Renal pelvis (tissue), 4 donors: ENCODE measurements around the gene RAB3D. TPM values are rescaled to one million over a fixed set of nuclear protein-coding genes. Genes with fewer than 3 reads are reported as not detected.
"Not testable (repeated sequence)": the region's sequence is repeated elsewhere in the genome, so short reads cannot be mapped to it uniquely, and the experiment has no call there.

Experiments used
- DNase-seq: peaks from one replicate; pipeline ENCODE4 v3.0.0-alpha.2; 2013
- polyA plus RNA-seq, 3 donors: library from polyadenylated mRNA; unstranded; fragments of 120-200 nt; gene quantifications; one replicate each; pipeline ENCODE4 v1.2.1, GENCODE V29; 2013; ENCODE audit not compliant: insufficient read length in 3 of 3

RAB3D gene
- polyA plus RNA-seq, 3 donors, result 16.8 to 18.1 (median 17.3) TPM

DNA sequence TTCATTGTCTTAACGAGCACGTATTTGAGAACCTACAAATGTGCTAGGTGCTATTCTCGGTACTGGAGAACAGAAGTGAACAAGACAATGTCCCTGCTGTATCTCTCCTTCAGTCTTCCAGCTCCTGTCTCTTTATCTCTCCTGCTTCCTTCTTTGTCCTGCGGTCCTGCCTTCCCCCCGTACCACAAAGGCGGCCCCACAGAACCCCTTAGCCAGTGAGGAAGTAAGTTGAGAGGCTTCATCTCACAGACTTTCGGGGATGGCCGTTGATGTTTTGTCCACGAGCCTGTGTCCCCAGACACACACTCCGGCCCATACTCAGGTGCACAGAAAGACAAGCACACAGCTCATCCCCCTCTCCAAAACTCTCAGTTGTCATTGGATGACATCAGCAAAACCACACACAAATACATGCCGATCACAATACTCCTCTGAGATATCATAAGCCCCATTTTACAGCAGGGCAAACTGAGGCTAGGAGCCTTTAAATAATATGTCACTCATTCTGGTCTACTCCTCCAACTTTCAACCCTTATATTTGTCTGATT, 34.5 kb upstream of the RAB3D start:
- no peak for DNase-seq

DNA sequence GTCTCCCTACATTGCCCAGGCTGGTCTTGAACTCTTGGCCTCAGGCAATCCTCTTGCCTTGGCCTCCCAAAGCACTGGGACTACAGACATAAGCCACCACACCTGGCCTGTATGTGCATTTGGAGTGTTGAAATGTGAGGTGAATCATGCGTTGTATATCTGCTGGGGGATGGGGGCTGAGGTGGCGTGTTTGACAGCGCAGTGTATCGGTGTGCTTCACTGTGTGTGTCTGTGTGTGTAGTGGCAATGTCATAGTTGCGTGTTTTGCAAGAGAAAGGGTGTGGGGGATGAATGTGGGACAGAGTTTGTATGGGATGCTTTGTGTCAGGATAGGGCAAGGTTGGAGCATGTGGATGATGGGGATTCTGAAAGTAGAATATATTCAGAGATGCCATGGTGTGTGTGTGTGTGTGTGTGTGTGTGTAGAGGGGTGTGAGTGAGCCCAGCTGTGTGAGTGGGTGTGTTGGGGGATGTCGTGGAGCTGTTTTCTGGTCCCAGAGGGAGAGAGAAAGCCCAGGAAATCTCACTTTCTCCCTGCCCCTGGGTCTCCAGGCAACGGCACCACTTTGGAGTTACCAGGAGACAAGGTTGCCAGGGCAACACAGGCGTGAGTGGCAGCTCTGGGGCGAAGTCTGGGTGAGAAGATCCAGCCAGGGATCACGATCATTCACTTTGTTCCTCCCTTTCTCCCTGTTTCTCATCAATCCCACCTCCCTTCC, 33.9 kb upstream of the RAB3D start:
- no peak for DNase-seq

DNA sequence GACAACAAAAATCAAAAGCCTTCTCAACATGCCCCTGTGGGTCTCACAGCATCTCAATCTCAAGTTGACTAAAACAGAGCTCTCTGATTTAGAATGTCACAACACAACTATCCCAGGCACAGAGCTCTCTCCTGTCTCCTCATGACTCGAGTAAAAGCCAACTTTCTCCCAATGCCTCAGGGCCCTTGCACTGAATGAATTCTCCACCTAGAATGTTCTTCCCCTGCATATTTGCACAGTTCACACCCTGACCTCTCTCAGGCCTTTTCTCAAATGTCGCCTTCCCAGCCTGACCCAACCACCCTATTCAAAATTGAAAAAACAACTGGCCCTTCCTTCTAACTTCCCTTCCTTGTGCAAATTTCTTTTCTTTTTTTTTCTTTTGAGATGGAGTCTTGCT, 31.3 kb upstream of the RAB3D start:
- no peak for DNase-seq

DNA sequence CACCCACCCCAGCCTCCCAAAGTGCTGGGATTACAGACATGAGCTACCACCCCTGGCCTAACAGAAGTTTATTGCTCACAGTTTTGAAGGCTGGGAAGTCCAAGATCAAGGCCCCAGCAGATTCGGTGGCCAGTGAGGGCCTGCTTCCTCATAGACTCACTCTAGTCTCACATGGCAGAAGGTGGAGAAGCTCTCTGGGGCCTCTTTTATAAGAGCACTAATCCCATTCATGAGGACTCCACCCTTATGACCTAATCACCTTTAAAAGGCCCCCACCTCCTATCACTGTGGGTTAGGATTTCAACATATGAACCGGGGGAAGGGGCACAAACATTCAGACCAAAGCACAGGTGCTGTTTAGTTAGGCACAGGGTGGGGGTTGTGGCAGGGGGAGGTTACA, 28.1 kb upstream of the RAB3D start:
- no peak for DNase-seq

DNA sequence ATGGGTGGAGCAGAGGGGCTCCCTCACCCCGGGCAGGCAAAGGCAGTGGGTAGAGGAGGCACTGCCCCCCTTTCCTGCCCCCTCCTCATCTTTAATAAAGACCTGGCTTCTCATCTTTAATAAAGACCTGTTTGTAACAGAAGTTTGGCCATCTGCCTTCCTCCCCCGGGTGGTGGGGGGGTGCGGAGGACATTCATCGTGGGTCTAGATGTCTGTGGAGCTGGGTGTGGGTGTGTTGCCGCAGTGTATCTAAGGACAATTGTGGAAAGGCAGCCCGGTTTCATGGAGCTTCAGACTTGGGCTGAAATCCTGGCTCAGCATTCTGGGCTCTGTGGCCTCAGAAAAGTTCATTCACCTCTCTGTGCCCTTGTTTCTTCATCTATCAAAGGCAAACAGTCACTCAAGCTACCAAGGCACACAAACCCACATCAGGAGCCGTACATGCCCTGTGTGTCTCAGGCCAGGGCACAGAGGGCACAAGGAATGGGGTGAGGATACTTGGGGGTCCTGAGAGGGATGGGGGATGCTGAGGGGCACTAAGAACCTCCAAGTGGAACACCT, 26.2 kb upstream of the RAB3D start:
- no peak for DNase-seq

DNA sequence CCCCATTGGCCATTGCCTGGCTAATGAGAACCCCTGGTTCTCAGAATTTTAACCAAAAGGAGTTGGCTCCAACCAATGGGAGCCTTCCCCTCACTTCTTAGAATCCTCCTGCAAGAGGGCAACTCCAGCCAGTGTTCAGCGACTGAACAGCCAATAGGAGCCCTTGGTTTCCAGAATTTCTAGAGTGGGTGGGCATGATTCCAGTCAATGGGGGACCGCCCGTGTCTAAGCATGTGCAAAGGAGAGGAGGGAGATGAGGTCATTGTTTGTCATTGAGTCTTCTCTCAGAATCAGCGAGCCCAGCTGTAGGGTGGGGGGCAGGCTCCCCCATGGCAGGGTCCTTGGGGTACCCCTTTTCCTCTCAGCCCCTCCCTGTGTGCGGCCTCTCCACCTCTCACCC, 25.5 kb upstream of the RAB3D start:
- DNase-seq, result no peak

DNA sequence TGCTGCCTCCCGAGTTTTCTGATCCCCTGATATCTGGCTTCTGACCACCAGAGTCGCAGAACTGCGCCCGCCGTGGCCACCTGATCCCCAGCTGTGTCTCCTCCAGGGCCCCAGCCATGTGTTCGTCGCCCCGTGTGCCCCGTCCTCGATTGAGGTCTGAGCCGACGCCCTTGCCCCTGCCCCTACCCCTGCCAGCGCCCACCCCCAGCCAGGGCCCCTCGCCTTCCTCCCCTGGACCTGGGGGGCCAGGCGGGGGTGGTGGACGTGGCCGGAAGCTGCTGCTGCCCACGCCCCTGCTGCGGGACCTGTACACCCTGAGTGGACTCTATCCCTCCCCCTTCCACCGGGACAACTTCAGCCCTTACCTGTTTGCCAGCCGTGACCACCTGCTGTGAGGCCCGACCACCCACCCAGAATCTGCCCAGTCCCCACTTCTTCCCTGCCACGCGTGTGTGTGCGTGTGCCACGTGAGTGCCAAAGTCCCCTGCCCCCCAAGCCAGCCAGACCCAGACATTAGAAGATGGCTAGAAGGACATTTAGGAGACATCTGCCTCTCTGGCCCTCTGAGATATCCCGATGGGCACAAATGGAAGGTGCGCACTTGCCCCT, 24.9 kb upstream of the RAB3D start:
- DNase-seq, result no peak

DNA sequence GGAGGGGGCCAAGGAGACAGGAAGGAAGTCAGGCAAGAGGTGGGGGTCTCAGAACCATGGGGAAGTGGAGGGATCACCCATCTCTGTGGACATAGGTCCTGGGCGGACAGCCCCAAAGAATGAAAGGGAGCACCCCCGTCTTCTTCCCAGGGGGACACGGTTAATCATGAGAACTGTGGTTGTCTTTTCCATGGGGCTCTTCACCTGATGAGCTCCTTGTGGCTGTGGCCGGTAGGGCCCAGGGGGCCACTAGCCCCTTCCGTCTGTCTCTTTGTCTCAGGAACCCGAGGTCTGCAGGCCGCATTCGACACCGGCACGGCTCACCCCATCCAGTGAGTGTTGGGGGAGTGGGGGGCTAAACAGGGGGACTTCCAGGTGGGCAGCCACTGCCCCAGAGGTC, 24.4 kb upstream of the RAB3D start:
- no peak for DNase-seq

DNA sequence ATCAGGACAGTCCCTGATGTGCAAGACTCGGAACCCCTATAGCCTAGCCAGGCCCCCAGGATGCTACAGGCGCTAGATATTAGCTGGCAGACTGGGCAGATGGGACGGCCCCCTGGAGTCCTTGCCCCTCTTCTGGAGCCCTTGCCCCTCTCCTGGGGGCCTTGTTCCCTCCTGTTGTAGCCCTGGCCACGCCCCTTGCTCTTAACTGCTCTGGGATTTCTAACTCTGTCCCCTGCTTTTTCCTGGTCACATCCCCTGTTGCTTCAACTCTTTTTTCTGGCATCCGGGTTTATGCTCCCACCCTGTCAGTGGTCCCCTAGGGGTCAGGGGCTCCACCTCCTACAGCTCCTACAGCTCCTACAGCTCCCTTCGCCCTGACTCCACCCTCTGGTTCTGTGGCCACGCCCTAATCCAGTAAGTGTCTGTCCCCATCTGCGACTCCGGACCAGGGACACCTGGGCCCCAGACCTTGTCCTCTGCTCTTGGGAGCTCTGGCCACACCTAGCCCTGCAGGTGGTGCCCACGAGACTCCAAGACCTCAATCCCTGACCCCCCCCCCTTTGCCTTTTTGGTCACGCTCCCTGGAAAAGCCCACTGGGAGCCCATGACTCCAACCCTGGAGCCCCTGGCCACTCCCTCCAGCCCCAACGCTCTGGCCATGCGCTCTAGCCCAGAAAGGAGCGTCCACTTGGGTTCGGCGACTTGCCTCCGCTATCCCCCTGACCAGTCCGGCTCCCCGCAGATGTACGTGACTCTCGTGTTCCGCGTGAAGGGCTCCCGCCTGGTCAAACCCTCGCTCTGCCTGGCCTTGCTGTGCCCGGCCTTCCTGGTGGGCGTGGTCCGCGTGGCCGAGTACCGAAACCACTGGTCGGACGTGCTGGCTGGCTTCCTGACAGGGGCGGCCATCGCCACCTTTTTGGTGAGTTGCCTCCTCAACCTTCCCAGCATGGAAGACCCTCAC, 22.6 kb upstream of the RAB3D start:
- no peak for DNase-seq

DNA sequence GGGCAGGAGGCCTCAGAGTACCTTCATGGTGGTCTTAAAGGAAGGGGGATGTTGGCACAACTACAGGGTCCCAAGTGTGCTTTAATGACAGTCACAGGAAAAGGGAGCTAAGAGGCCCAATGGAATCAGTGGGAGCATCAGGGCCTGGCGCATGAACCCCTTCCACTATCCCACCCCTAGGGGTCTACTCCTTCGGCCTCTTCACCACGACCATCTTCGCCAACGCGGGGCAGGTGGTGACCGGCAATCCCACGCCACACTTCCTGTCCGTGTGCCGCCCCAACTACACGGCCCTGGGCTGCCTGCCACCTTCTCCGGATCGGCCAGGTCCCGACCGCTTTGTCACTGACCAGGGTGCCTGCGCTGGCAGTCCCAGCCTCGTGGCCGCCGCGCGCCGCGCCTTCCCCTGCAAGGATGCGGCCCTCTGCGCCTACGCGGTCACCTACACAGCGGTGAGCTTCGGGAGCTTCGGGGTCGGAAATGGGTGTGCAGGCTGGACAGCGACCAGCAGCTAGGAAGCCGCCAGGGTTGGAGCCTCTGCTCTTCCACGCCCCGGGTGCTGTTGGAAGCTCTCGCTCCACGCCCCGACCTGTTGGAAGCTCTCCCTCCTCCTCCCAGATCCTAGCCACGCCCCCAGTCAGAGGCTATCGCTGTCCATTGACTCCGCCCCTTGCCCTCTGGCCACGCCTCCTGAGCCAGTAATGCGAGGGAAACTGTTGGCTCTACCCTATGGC, 21.7 kb upstream of the RAB3D start:
- DNase-seq, result no peak

DNA sequence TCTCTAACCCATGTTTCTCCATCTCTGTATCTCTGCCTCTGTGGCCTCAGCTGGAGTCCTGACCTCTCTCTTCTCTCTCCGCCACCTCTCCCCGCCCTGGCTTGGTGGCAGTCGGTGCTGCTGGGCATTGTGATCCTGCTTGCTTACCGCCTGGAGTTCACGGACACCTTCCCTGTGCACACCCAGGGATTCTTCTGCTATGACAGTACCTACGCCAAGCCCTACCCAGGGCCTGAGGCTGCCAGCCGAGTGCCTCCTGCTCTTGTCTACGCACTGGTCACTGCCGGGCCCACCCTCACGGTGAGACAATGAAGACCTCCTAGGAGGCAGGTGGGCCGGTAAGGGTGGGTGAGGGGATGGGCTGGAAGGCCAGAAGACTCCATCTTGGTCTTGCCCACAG, 20.0 kb upstream of the RAB3D start:
- DNase-seq, result no peak

DNA sequence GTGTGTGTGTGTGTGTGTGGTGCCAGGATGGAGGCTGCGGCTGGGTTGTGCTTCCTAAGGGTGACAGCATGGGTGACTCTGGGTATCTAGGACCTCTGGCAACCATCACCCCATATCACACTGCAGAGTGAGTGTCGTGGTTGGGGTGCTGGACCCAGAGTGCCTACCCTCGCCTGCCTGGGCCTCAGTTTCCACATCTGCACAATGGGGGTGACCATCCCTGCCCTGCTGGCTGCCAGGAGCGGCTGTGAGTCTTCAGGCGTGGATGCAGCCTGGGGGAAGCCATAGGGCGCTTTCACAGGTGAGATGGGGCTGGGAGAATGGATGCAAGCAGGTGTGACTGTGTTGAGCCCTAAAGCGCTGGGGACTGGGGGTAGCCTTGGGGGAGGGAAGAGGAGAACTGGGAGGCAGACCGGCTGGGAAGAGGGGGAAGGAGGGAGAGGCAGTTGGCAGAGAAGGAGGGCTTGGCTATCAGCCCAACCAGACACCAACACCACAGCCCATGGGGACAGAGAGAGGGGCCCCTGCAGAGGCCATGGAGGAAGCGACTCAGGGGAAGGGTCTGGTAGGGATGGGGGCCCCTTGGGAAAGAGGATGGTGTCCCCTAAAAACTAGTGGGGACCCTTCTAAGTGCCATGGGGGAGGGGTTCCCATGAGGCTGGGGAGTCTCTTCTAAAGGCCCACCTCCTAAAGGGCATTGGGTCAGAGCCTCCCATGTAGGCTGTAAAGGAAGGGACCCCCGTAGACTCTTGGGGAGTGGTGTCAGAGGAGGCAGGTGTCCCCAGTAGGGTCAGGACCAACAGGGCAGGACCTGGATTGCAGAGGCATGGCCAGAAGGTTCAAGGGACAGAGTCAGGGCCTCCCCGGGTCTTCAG, 17.5 kb upstream of the RAB3D start:
- DNase-seq, result no peak

DNA sequence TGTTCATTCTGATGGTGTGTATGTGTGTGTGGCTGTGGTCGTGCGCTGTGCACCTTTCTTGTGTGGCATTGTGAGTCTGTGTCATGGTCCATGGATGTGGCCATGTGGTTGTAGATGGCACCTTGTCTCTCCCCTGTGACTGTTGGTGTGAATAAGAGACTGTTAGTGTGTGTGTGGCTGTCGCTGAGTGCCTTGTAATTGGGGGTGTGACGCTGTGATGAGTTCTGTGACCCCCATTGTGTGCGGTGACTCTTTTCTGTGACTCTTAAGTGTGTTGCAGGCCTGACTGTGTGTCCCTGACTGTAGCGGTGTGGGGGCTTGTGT, 16.6 kb upstream of the RAB3D start:
- DNase-seq, result no peak

DNA sequence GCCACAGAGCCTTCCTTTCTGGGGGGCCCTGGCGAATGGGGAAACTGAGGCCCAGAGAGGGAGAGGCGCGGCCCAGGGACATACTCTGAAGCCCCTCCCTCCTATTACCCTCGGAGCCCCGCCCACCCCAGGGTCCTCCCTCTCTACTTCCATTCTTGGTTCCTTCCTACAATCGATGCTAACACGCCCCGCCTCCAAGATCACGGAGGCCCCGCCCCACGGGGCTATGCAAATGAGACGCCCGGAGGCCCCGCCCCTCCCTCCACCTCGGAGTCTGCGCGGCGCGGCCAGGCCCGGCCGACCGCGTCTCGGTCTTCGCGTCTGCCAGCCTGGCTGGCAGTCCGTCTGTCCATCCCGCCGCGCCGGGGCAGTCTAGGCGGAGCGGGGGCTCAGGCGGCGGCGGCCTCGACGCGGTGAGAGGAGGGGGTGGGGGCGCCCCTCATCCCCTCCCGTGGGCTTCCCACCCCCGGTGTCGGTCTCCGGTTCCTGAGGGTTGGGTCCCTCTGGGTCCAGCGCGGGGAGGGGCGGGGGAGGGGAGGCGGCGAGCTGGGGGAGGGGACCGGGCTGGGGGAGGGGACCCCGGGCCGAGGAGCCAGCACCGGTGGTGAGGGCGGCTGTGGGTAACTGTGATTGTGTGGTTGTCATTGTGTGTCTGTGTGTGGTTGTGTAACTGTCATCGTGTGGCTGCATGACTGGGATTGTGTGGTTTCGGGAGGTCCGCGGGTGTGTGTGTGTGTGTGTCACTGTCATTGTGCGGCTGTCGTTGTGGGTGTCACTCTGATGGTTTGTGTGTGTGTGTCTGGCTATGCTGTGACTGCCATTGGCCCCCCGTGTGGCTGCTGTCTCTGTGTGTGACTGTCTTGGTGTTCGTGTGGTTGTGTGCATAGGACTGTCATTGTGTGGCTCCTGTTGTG, 16.0 kb upstream of the RAB3D start, which contains the start of gene PLPPR2:
Gene PLPPR2 (plus strand): TSS at position 273 of the 914 bp plus-strand sequence. CDS start 2,242 bp downstream, outside the sequence.
- DNase-seq, result peak; percentile 86

DNA sequence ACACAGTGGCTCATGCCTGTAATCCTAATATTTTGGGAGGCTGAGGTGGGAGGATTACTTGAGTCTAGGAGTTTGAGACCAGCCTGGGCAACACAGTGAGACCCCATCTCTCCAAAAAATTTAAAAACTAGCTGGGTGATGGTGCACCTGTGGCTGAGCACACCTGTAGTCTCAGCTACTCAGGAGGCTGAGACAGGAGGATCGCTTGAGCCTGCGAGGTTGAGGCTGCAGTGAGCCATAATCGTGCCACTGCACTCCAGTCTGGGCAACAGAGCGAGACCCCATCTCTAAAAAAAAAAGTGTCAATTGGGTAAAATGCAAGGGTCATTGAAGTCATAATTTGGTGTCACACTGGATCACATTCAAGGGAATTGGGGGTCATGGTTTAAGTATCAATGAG, 14.6 kb upstream of the RAB3D start:
- not testable (repeated sequence) for DNase-seq

DNA sequence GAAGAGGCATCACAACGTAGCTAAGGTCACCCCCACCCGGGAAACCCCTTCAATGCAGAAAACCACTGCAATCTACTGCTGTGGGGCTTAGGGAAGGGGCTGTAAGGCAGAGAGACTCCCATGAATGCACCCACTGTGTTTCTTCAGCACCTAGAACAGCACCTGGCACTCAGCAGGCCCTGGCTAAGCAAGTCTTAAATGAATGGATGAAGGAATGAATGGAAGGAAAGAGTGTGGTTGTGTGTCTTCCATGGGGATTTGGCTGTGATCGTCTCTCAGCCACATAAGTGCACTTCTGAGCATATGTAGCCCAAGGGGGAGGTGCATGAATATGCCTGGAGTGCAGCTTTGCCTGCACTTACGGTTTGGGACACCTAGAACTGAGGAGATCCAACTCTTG, 9.7 kb upstream of the RAB3D start:
- DNase-seq, result no peak

DNA sequence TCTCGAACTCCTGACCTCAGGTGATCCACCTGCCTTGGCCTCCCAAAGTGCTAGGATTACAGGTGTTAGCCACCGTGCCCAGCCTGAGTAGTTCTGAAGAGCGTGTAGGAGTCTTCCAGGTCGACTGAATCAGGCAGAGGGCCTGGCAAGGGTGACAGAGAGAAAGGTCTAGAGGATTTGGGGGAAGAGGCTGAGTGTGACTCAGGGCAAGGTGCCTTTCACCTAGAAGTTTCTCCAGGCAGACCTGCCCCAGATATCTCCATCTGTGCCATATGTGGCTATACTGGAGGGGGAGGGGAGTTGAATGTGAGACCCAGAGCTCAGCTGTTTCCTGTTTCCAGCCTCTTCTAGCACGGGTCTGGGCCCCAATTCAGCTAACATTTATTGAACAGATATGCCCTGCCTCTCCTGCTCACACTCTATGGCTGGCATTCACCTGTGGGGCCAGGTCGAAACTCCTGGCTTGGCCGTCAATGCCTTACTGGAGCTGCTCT, 8.1 kb upstream of the RAB3D start:
- no peak for DNase-seq

DNA sequence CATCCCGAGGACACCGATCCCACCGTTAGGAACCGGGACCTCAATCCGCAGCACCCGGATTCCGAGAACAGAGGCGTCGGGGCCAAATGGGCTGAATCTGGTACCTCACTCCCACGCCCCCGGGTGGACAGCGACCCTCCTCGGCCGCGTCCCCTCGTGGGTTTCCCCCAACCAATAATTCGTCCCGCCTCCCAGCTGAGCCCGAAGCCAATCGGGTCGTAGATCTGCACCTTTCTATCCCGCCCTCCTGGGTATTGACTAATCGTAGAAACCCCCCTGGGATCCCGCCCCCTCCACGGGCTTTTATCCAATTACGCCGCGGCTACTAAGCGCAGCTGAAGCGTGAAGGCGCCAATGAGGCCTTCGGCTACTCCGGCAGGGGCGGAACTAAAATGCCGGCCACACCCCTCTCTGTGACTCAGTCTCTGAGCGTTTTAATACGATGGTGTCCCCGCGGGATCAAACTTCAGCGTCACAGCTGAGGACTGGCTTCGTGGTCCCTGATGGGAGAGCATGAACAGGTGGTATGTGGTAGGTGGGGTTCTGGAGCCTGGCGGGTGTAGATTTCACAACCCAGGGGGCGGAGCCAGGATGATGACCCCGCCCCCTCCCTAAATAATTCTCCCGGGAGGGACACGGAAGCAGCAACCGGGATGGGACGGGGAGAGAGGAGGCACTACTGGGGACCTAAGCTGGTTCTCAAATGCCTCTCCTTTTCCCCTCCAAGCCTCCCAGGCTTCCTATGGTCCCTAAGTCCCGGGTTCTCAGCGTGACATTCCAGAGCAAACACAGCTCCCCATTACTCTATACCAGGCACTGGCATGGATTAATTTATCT, 6.9 kb upstream of the RAB3D start, which contains the start of the genes CCDC159 and TMEM205:
Gene CCDC159 (plus strand): TSS at position 416 of the 837 bp plus-strand sequence. CDS start 88 bp downstream, at position 504.
Gene TMEM205 (minus strand): TSS at position 165 of the 837 bp plus-strand sequence. CDS start 649 bp downstream, outside the sequence.
- DNase-seq, result peak; percentile 99
